ENCODE data around the gene PROK2. TPM values are rescaled to one million over a fixed set of nuclear protein-coding genes. Genes with fewer than 3 reads are reported as not detected.

The PROK2 gene
- total and polyA plus RNA-seq, 7 donors: 0.42 to 3.9 (median 1.2) TPM; not detected in 4

- no peaks in the 10 kb centered on the region for H3K36me3 ChIP-seq
- DNase-seq: no peak
- intact Hi-C loops (cut with DNase I): no loop called here
- no peak overlapping the region for H3K27ac ChIP-seq
- TF ChIP-seq POLR2AphosphoS5 (IDR thresholded peaks at IDR 0.05) (no peak), EP300 (IDR thresholded peaks at IDR 0.05) (no peak), POLR2A (IDR thresholded peaks at IDR 0.05) (no peak), CTCF (IDR thresholded peaks at IDR 0.05) (no peak)
- no peak overlapping the region for H3K4me3 ChIP-seq
- peaks cover 0 to 7% (median 0%) of the 10 kb centered on the region in 3 donors for H3K27me3 ChIP-seq
- 48 to 67% methylated on average over 5 of the region's 5 CpGs for WGBS, 2 donors
- no peaks in the 10 kb centered on the region for H3K9me3 ChIP-seq
- H3K4me1 ChIP-seq: no peaks in the 10 kb centered on the region
Observed at GRCh38 chr3:71763426-71763825, 21.5 kb downstream of the PROK2 start.

- TF ChIP-seq EP300 (IDR thresholded peaks at IDR 0.05) (no peak), POLR2AphosphoS5 (IDR thresholded peaks at IDR 0.05) (no peak), CTCF (IDR thresholded peaks at IDR 0.05) (no peak), POLR2A (IDR thresholded peaks at IDR 0.05) (no peak)
- H3K36me3 ChIP-seq: no peaks in the 10 kb centered on the region
- no peaks in the 10 kb centered on the region for H3K9me3 ChIP-seq
- no peak overlapping the region for H3K4me3 ChIP-seq
- H3K27me3 ChIP-seq: peaks cover 0 to 10% (median 0%) of the 10 kb centered on the region in 3 donors
- H3K27ac ChIP-seq: no peak overlapping the region
- no peak for DNase-seq
- 86 to 89% methylated on average over 1 of the region's 1 CpG for WGBS, 2 donors
- intact Hi-C loops (cut with DNase I): no loop called here
- H3K4me1 ChIP-seq: no peaks in the 10 kb centered on the region
Observed at GRCh38 chr3:71760140-71760539, 24.8 kb downstream of the PROK2 start.

GRCh38 chr3:71759401-71759800, 25.5 kb downstream of the PROK2 start:
- Histone ChIP-seq H3K4me1 (peaks cover 0 to 6% (median under 1%) of the 10 kb centered on the region in 4 donors), H3K27me3 (peaks cover 0 to 15% (median 0%) of the 10 kb centered on the region in 3 donors), H3K27ac (no peak overlapping the region), H3K36me3 (no peaks in the 10 kb centered on the region), H3K4me3 (no peak overlapping the region), H3K9me3 (no peaks in the 10 kb centered on the region)
- TF ChIP-seq POLR2A (IDR thresholded peaks at IDR 0.05): no peak
- no peak for TF ChIP-seq EP300 (IDR thresholded peaks at IDR 0.05)
- no peak for TF ChIP-seq CTCF (IDR thresholded peaks at IDR 0.05)
- TF ChIP-seq POLR2AphosphoS5 (IDR thresholded peaks at IDR 0.05): no peak
- no peak for DNase-seq
- intact Hi-C loops (cut with DNase I): no loop called here
- WGBS, 2 donors: 75 to 83% methylated on average over 5 of the region's 5 CpGs

GRCh38 chr3:71758091-71758490, 26.9 kb downstream of the PROK2 start:
- Histone ChIP-seq H3K36me3 (no peaks in the 10 kb centered on the region), H3K4me3 (no peak overlapping the region), H3K27ac (no peak overlapping the region), H3K9me3 (no peaks in the 10 kb centered on the region), H3K27me3 (peaks cover 0 to 15% (median 0%) of the 10 kb centered on the region in 3 donors), H3K4me1 (peaks cover 0 to 12% (median 4%) of the 10 kb centered on the region in 4 donors)
- intact Hi-C loops (cut with DNase I): no loop called here
- WGBS, 2 donors: 84 to 95% methylated on average over 2 of the region's 2 CpGs
- no peak for DNase-seq
- TF ChIP-seq CTCF (IDR thresholded peaks at IDR 0.05) (no peak), POLR2A (IDR thresholded peaks at IDR 0.05) (no peak), EP300 (IDR thresholded peaks at IDR 0.05) (no peak)

GRCh38 chr3:71754610-71755253, 30.2 kb downstream of the PROK2 start:
- peaks cover 0 to 7% (median 0%) of the 10 kb centered on the region in 3 donors for H3K27me3 ChIP-seq
- intact Hi-C loops (cut with DNase I): no loop called here
- no peak overlapping the region for H3K27ac ChIP-seq
- no peaks in the 10 kb centered on the region for H3K9me3 ChIP-seq
- DNase-seq: no peak
- 22 to 43% methylated on average over 65 of the region's 65 CpGs for WGBS, 2 donors
- peak overlapping the region; percentile 24 to 56 (median 52) for H3K4me3 ChIP-seq
- H3K36me3 ChIP-seq: no peaks in the 10 kb centered on the region
- TF ChIP-seq POLR2AphosphoS5 (IDR thresholded peaks at IDR 0.05) (no peak), CTCF (IDR thresholded peaks at IDR 0.05) (no peak), EP300 (IDR thresholded peaks at IDR 0.05) (no peak), POLR2A (IDR thresholded peaks at IDR 0.05) (no peak)
- H3K4me1 ChIP-seq: peaks cover 0 to 15% (median 6%) of the 10 kb centered on the region in 4 donors

Measured in sigmoid colon (tissue), 7 donors.